Bronchial epithelial cell (primary cell): ENCODE results near the gene PUM1. TPM values are rescaled to one million over a fixed set of nuclear protein-coding genes. Genes with fewer than 3 reads are reported as not detected.

Experiments
- DNase-seq: peaks from one replicate; pipeline ENCODE4 v3.0.0-alpha.2; 2010; ENCODE audit warnings: low read depth
- FAIRE-seq: peaks from 2 replicates; lab custom pipeline; 2011; peaks lifted over from hg19 to GRCh38; lab: Jason Lieb, UNC
- H3K27me3 ChIP-seq: 2 replicates; pipeline ENCODE4 v1.5.1; 2011; ENCODE audit warnings: low read length; ENCODE audit not compliant: control insufficient read depth, insufficient read depth
- H3K36me3 ChIP-seq: 2 replicates; pipeline ENCODE4 v1.5.1; 2011; ENCODE audit warnings: low read length; ENCODE audit not compliant: control insufficient read depth, insufficient read depth
- H3K4me3 ChIP-seq: 2 replicates; pipeline ENCODE4 v1.5.1; 2011; ENCODE audit warnings: mild to moderate bottlenecking, low read depth, low read length, control low read depth
- total RNA-seq: library from RNA; depleted of rRNA; stranded (reverse); fragments of >200 nt; gene quantifications from 2 replicates; pipeline ENCODE4 v1.2.1, GENCODE V29; 2014
- TF ChIP-seq, protein P1 (sequence below): IDR thresholded peaks from 2 replicates; pipeline ENCODE4 v1.5.1; 2011; ENCODE audit warnings: mild to moderate bottlenecking, moderate library complexity, low read length, control low read depth, inconsistent platforms; ENCODE audit not compliant: insufficient read depth, severe bottlenecking

PUM1 gene
- total RNA-seq, 1 donor from 2014 or later = 38.7 TPM

DNA sequence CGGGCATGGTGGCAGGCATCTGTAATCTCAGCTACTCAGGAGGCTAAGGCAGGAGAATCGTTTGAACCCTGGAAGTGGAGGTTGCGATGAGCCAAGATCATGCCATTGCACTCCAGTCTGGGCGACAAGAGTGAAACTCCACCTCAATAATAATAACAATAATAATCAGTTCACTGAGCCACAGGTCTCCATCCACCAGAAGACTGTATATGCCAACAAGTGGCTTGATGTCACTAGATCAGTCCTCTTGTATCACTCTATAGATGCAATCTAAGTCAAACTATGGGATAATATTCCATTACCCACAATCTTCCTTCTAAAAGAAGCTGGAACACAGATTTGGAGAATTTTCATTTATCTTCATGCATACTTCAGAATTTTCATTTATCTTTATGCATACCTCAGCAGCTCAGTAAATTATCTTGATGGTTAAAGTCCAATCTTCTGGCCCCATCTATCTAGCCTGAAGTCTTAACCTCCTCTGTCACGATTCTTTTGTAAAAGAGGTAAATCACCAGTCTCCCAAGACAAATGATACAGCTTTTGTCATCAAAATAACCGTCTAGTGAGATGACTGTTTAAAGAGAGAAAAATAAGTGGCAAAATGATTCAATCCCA, 61.8 kb downstream of the PUM1 start:
- TF ChIP-seq, protein P1, sequence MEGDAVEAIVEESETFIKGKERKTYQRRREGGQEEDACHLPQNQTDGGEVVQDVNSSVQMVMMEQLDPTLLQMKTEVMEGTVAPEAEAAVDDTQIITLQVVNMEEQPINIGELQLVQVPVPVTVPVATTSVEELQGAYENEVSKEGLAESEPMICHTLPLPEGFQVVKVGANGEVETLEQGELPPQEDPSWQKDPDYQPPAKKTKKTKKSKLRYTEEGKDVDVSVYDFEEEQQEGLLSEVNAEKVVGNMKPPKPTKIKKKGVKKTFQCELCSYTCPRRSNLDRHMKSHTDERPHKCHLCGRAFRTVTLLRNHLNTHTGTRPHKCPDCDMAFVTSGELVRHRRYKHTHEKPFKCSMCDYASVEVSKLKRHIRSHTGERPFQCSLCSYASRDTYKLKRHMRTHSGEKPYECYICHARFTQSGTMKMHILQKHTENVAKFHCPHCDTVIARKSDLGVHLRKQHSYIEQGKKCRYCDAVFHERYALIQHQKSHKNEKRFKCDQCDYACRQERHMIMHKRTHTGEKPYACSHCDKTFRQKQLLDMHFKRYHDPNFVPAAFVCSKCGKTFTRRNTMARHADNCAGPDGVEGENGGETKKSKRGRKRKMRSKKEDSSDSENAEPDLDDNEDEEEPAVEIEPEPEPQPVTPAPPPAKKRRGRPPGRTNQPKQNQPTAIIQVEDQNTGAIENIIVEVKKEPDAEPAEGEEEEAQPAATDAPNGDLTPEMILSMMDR = no peak
- FAIRE-seq = no peak
- DNase-seq = no peak
- peaks cover 15% of the 10 kb centered on the region for H3K36me3 ChIP-seq
- H3K27me3 ChIP-seq = no peaks in the 10 kb centered on the region
- no peak overlapping the region for H3K4me3 ChIP-seq

DNA sequence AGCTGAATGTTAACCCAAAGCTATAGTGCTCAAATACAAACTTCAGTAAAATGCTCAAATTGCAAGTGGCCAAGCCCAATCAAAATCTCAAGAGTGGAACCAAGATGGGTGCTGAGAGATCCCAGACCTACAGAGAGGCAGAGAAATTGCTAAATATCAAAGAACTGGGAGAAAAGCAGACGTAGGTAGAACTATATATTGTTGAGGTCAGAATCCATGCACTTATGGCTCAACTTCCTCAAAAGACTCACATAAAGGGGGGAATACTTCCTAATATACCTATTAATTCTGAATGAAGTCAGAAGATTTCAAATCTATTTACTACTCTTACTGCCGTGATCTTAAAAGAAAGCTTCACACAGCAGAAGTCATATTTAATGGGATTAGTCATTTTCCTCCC, 65.2 kb downstream of the PUM1 start:
- no peak overlapping the region for H3K4me3 ChIP-seq
- FAIRE-seq (no peak), DNase-seq (no peak)
- TF ChIP-seq, protein P1 = no peak
- H3K36me3 ChIP-seq = peaks cover 10% of the 10 kb centered on the region
- H3K27me3 ChIP-seq = no peaks in the 10 kb centered on the region

DNA sequence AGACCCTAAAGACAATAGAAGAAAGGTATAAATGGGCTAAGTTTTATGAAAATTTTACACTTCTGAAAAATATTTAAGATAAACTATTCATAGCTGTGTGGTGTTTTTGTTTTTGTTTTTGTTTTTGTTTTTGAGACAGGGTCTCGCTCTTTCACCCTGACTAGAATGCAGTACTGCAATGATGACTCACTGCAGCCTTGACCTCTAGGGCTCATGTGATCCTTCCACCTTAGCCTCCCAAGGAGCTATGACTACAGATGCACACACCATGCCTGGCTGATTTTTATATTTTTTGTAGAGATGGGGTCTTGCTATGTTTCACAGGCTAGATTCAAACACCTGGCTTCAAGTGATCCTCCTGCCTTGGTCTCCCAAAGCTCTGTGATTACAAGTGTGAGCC, 66.6 kb downstream of the PUM1 start:
- no peak for DNase-seq
- no peak for FAIRE-seq
- Histone ChIP-seq H3K27me3 (no peaks in the 10 kb centered on the region), H3K36me3 (peaks cover 8% of the 10 kb centered on the region), H3K4me3 (no peak overlapping the region)
- TF ChIP-seq, protein P1 = no peak

DNA sequence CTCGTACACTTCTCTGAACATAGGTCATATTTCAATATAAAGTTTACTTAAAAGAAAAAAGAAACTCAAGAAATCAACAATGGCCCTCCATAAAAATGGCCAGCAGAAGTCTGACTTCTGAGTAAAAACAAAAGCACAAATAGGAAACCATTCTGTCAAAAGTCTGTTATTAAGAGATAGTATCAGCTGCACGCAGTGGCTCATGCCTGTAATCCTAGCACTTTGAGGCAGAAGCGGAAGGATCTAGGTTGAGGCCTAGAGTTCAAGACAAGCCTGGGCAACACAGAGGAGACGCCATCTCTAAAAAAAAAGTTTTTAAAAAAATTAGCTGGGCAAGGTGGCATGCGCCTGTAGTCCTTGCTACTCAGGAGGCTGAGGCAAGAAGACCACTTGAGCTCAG, 67.3 kb downstream of the PUM1 start:
- peaks cover 8% of the 10 kb centered on the region for H3K36me3 ChIP-seq
- H3K27me3 ChIP-seq = no peaks in the 10 kb centered on the region
- TF ChIP-seq, protein P1 = no peak
- DNase-seq (no peak), FAIRE-seq (no peak)
- H3K4me3 ChIP-seq = no peak overlapping the region

DNA sequence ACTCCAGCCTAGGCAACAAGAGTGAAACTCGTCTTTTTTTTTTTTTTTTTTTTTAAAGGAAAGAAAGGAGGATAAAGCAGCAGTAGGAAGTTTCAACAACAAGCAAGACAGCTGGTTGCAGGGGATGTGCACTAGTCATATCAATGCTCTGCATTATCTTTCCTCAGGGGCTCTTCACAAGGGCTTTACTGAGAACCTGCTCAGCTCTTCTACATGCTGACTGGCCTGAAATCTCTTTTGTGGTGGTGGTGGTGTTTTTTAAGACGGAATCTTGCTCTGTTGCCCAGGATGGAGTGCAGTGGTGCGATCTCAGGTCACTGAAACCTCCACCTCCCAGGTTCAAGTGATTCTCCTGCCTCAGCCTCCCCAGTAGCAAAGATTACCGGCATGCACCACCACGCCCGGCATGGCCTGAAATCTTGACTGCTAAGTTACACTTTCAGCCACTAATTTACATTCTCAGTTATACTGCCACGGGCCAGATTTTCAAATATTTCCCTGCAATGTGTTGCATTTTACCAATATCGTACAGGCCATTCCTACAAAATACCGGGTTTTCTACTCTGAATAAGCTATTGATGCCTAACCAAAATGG, 68.0 kb downstream of the PUM1 start:
- DNase-seq = no peak
- Histone ChIP-seq H3K36me3 (peaks cover 8% of the 10 kb centered on the region), H3K4me3 (no peak overlapping the region), H3K27me3 (no peaks in the 10 kb centered on the region)
- no peak for FAIRE-seq
- TF ChIP-seq, protein P1 = no peak
